ENCODE results near the gene ATP2B2. TPM values are rescaled to one million over a fixed set of nuclear protein-coding genes. Genes with fewer than 3 reads are reported as not detected.

ATP2B2 gene
- polyA plus RNA-seq, 2 of the 4 experiments (the other 2 are of a cell fraction), result 0.03 to 0.04 TPM

DNA sequence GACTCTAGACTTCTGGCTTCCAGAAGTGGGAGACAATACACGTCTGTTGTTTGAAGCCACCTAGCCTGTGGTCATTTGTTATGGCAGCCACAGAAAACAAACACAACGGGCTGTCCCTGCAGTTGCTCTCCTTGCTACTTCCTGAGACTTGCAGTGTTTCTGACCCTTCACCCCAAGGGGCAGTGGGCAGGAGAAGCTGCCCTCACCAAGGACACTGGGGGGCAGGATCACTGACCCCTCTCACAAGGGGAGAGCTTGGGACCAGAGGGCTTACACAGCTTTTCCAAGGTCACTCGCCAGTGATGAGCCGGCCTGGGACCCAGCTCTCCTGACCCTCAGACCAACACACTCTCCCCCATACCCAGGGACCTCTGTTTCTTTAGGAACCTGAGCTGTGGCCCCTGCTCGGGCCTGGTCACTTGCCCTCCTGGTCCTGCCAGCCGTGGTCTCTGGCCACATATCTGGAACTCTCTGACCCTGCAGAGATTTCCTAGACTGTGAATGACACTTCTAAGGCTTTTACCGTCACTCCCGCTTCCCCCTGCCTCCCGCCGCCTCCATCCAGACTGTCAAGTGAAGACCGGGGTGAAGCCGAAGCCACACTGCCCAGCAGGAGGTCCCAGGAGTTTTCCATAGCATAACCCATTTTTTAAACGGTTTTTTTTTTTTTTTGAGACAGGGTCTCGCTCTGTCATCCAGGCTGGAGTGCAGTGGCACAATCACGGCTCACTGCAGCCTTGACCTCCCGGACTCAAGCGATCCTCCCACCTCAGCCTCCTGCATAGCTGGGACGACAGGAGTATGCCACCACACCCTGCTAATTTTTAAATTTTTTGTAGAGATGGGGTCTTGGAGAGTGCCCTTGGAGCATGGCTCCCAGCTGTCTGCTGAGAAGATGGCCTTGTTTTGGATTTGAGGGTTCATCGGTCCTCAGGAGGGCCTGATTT is 4.4 kb downstream of the ATP2B2 start:
- FAIRE-seq, result no peak
- H3K4me3 ChIP-seq, result no peak overlapping the region
- no peak overlapping the region for H3K4me2 ChIP-seq
- ATAC-seq, result no peak
- POLR2A ChIA-PET, result no interaction called here
- CTCF ChIA-PET, result interaction anchor here (0.6 kb wide), 1 partner anchor 235 kb away, joined by 3 read pairs; no protein-coding TSS in a partner anchor
- 0 out of 3 replicates have a peak, but pooled peaks cover 6% of the 10 kb centered on the region for H3K4me1 ChIP-seq
- no peak overlapping the region for H3K27ac ChIP-seq
- TF ChIP-seq FOSL2 (IDR thresholded peaks at IDR 0.05) (no peak), FOSL2 (CRISPR knock-in tag; IDR thresholded peaks at IDR 0.05) (no peak), MYC (IDR thresholded peaks at IDR 0.05; ENCODE audit: borderline replicate concordance, low read length) (no peak), CHD2 (IDR thresholded peaks at IDR 0.05; ENCODE audit: low read length, partially characterized antibody) (no peak), PHF8 (IDR thresholded peaks at IDR 0.05; ENCODE audit: borderline replicate concordance, low read depth) (no peak), FOXS1 (CRISPR knock-in tag; IDR thresholded peaks at IDR 0.05) (no peak), KDM1A (IDR thresholded peaks at IDR 0.05; ENCODE audit: low read depth) (no peak), POLR2AphosphoS2 (conservative IDR thresholded peaks at IDR 0.05; ENCODE audit: low read length) (no peak), ZSCAN20 (CRISPR knock-in tag; IDR thresholded peaks at IDR 0.05) (no peak), POLR2A (IDR thresholded peaks at IDR 0.05; ENCODE audit: low read length) (no peak), EHMT2 (IDR thresholded peaks at IDR 0.05; ENCODE audit: low read depth) (no peak), GATA3 (IDR thresholded peaks at IDR 0.05; ENCODE audit: borderline replicate concordance) (no peak), MAFK (IDR thresholded peaks at IDR 0.05; ENCODE audit: partially characterized antibody) (no peak), ESRRA (IDR thresholded peaks at IDR 0.05; ENCODE audit: borderline replicate concordance, low read length) (no peak), BHLHE40 (IDR thresholded peaks at IDR 0.05; ENCODE audit: low read depth, low read length) (no peak), CBX2 (IDR thresholded peaks at IDR 0.05; ENCODE audit: borderline replicate concordance, low read depth) (no peak), ZFP36 (IDR thresholded peaks at IDR 0.05; ENCODE audit: borderline replicate concordance, partially characterized antibody) (no peak)
- TF ChIP-seq, protein P1, sequence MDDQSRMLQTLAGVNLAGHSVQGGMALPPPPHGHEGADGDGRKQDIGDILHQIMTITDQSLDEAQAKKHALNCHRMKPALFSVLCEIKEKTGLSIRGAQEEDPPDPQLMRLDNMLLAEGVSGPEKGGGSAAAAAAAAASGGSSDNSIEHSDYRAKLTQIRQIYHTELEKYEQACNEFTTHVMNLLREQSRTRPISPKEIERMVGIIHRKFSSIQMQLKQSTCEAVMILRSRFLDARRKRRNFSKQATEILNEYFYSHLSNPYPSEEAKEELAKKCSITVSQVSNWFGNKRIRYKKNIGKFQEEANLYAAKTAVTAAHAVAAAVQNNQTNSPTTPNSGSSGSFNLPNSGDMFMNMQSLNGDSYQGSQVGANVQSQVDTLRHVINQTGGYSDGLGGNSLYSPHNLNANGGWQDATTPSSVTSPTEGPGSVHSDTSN (IDR thresholded peaks at IDR 0.05), result no peak
- TF ChIP-seq, protein P2, sequence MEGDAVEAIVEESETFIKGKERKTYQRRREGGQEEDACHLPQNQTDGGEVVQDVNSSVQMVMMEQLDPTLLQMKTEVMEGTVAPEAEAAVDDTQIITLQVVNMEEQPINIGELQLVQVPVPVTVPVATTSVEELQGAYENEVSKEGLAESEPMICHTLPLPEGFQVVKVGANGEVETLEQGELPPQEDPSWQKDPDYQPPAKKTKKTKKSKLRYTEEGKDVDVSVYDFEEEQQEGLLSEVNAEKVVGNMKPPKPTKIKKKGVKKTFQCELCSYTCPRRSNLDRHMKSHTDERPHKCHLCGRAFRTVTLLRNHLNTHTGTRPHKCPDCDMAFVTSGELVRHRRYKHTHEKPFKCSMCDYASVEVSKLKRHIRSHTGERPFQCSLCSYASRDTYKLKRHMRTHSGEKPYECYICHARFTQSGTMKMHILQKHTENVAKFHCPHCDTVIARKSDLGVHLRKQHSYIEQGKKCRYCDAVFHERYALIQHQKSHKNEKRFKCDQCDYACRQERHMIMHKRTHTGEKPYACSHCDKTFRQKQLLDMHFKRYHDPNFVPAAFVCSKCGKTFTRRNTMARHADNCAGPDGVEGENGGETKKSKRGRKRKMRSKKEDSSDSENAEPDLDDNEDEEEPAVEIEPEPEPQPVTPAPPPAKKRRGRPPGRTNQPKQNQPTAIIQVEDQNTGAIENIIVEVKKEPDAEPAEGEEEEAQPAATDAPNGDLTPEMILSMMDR (IDR thresholded peaks at IDR 0.05), result no peak
- TF ChIP-seq, protein P3, sequence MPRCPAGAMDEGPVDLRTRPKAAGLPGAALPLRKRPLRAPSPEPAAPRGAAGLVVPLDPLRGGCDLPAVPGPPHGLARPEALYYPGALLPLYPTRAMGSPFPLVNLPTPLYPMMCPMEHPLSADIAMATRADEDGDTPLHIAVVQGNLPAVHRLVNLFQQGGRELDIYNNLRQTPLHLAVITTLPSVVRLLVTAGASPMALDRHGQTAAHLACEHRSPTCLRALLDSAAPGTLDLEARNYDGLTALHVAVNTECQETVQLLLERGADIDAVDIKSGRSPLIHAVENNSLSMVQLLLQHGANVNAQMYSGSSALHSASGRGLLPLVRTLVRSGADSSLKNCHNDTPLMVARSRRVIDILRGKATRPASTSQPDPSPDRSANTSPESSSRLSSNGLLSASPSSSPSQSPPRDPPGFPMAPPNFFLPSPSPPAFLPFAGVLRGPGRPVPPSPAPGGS (IDR thresholded peaks at IDR 0.05), result no peak
- TF ChIP-seq, protein P4, sequence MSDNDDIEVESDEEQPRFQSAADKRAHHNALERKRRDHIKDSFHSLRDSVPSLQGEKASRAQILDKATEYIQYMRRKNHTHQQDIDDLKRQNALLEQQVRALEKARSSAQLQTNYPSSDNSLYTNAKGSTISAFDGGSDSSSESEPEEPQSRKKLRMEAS (IDR thresholded peaks at IDR 0.05), result no peak
- H3K9me3 ChIP-seq, result no peaks in the 10 kb centered on the region
- WGBS (ENCODE audit: missing lambda C conversion rate), result 61% methylated on average over 19 of the region's 19 CpGs
- no peak for DNase-seq (ENCODE audit: low read depth in 1 of 2, low spot score in 1 of 2)

DNA sequence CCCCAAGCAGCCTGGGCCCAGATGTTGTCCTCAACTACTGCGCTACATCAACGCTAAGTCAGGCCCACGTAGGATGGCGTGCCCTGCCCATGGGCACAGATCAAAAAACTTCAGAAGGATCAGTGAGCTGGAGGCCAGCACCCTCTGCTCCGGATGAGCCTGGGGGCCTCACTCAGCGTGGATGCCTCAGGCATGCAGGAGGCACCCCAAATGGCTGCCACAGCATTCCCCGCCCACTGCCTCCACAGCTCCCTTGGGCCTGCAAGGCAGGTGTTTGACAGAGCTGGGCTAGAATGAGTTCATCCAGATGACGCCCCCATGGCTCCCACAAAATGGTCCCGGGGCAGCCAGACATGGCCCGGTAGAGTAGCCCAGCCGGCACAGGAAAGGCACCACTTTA is 7.1 kb downstream of the ATP2B2 start:
- 65% methylated on average over 11 of the region's 11 CpGs for WGBS (ENCODE audit: missing lambda C conversion rate)
- no peak for TF ChIP-seq HEYL (CRISPR knock-in tag; IDR thresholded peaks at IDR 0.05)
- no peak for TF ChIP-seq HOXB13 (CRISPR knock-in tag; IDR thresholded peaks at IDR 0.05; ENCODE audit: low read depth)
- no peak for TF ChIP-seq ZFP36 (IDR thresholded peaks at IDR 0.05; ENCODE audit: borderline replicate concordance, partially characterized antibody)
- TF ChIP-seq, protein P5, sequence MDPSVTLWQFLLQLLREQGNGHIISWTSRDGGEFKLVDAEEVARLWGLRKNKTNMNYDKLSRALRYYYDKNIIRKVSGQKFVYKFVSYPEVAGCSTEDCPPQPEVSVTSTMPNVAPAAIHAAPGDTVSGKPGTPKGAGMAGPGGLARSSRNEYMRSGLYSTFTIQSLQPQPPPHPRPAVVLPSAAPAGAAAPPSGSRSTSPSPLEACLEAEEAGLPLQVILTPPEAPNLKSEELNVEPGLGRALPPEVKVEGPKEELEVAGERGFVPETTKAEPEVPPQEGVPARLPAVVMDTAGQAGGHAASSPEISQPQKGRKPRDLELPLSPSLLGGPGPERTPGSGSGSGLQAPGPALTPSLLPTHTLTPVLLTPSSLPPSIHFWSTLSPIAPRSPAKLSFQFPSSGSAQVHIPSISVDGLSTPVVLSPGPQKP (IDR thresholded peaks at IDR 0.05; ENCODE audit: low read depth, low read length), result no peak
- no peak for TF ChIP-seq CHD4 (IDR thresholded peaks at IDR 0.05; ENCODE audit: borderline replicate concordance)
- no peak for TF ChIP-seq RFX5 (IDR thresholded peaks at IDR 0.05)
- TF ChIP-seq, protein P1 (IDR thresholded peaks at IDR 0.05), result no peak
- no peak for TF ChIP-seq CEBPB (IDR thresholded peaks at IDR 0.05)
- TF ChIP-seq, protein P4 (IDR thresholded peaks at IDR 0.05), result no peak
- TF ChIP-seq MAFK (IDR thresholded peaks at IDR 0.05; ENCODE audit: partially characterized antibody), result no peak
- no peak for TF ChIP-seq JUN (IDR thresholded peaks at IDR 0.05)
- TF ChIP-seq FOSL2 (IDR thresholded peaks at IDR 0.05), result no peak
- TF ChIP-seq FOSL2 (CRISPR knock-in tag; IDR thresholded peaks at IDR 0.05), result no peak

More for the DNA sequence above, 7.1 kb downstream of the ATP2B2 start:
- no peaks in the 10 kb centered on the region for H3K9me3 ChIP-seq
- H3K4me2 ChIP-seq, result no peak overlapping the region
- H3K4me1 ChIP-seq, result peaks cover 17% of the 10 kb centered on the region
- H3K27ac ChIP-seq, result no peak overlapping the region
- ChIA-PET POLR2A (no interaction called here), CTCF (interaction anchor here (1.8 kb wide), 1 partner anchor 154 kb away, joined by 6 read pairs; no protein-coding TSS in a partner anchor)
- no peak for FAIRE-seq
- DNase-seq (ENCODE audit: low read depth in 1 of 2, low spot score in 1 of 2), result no peak
- H3K4me3 ChIP-seq, result no peak overlapping the region
- ATAC-seq, result no peak
